Measurements from ENCODE around the gene WTAP.
"Not testable (repeated sequence)": the region's sequence is repeated elsewhere in the genome, so short reads cannot be mapped to it uniquely, and the experiment has no call there.

The WTAP gene

DNA sequence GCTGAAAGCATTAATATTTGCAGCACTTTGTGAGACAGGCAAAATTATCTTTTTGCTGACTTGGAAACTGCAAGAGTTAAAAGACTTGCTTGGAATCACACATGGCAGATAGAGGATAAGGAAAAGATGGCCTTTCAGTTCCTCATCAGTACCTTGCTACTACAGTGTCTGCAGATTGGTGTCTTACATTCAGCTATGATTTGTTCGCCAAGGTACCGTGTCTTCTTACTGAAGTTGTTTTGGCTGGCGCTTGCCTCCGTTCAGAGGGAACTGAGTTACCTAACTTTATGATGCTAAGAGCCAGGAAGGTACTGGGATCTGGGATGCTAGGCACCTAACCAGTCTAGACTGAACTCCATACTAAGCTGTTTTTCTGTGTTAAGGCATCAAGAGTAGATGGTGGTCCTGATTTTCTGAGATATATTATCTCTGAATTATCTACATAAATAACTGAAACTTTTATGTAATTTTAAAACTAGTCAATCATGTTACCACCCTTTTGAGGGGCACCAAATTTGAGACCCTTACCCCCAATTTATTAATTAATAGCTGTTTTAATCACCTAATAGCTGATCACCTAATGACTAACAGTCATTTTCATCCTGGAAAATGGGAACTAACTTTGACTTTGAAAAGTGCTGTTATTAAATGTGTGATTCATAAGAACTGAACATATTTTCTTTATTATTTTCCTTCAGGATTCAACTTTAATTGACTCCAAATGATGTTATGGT, 2.5 kb downstream of the WTAP start:
- DNase-seq = peak in 2 of 4 experiments; percentile 34 to 36

GRCh38 chr6:159730332-159730676, 3.0 kb downstream of the WTAP start:
- no peak for DNase-seq

- DNase-seq = not testable (repeated sequence)
These were observed 5.2 kb downstream of the WTAP start for GRCh38 chr6:159732550-159732949.

- DNase-seq = not testable (repeated sequence)
These were observed 6.1 kb downstream of the WTAP start for GRCh38 chr6:159733395-159733794.

DNA sequence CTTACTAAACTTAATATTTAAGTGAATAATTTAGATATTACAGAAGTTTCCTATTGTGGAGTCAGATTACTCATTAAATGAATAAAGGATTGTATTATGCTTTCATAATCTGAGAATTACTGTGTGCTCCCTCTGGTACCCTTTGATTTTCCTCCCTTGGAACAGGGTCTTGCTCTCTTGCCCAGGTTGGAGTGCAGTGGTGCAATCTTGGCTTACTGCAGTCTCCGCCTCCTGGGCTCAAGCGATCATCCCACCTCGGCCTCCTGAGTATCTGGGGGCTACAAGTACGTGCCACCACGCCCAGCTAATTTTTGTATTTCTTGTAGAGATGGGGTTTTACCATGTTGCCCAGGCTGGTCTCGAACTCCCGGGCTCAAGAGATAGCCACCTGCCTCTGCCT, 9.6 kb downstream of the WTAP start:
- no peak for DNase-seq

GRCh38 chr6:159739341-159739740, 12.0 kb downstream of the WTAP start:
- DNase-seq = peak in 2 of 4 experiments; percentile 49 to 54

- no peak for DNase-seq
These were observed 14.9 kb downstream of the WTAP start for GRCh38 chr6:159742165-159742564.

- DNase-seq = no peak
These were observed 17.8 kb downstream of the WTAP start for GRCh38 chr6:159745081-159745480.

- DNase-seq = no peak
These were observed 19.5 kb downstream of the WTAP start for GRCh38 chr6:159746759-159747158.

- not testable (repeated sequence) for DNase-seq
These were observed 20.8 kb downstream of the WTAP start for GRCh38 chr6:159748127-159748526.

- DNase-seq = no peak
These were observed 24.1 kb downstream of the WTAP start for GRCh38 chr6:159751448-159751847.

DNA sequence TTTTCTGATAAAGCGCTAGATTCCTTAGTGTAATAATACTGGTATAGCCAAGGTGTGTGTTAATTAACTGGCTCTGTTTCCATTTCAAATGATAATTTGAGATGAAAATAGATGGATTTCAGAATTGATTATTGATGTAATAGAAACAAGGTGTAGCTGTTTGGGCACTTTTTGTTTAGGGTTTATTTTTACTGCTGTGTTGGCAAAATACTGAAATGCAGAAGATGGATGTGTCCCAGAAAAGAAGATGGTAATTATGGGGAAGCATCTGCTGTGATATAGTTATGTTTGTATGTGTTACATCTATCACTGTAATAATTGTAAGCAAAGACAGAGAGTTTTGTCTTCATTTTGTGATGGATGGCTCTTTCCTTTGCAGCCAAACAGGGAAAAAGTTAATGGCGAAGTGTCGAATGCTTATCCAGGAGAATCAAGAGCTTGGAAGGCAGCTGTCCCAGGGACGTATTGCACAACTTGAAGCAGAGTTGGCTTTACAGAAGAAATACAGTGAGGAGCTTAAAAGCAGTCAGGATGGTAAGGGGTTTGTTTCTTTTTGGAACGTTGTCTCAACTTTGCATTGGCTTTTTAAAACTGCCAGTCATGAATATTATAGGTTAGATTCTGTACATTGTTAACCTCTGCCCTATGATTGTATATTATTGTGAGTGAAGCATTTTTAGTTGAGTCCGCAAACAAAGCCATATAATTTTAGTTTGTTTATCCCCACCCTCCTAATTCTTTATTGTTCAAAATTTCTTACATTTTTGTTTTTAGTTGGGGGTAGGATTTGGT, 26.0 kb downstream of the WTAP start:
- DNase-seq = no peak

GRCh38 chr6:159754401-159754800, 27.1 kb downstream of the WTAP start:
- DNase-seq = no peak

- no peak for DNase-seq
These were observed 27.9 kb downstream of the WTAP start for GRCh38 chr6:159754959-159755914.

DNA sequence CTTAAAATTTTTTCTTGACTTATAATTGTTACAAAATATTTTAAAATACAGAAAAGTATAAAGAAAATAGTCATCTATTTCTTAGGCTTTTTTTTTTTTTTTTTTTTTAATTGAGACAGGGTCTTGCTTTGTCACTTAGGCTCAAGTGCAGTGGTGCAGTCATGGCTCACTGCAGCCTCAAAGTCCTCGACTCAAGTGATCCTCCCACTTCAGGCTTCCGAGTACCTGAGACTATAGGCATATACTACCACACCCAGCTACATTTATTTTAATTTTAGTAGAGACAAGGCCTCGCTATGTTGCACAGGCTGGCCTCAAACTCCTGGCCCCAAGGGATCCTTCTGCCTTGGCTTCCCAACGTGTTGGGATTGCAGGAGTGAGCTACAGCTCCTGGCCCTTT, 29.2 kb downstream of the WTAP start:
- DNase-seq = no peak

- DNase-seq = no peak
These were observed 31.0 kb downstream of the WTAP start for GRCh38 chr6:159758031-159759001.

DNA sequence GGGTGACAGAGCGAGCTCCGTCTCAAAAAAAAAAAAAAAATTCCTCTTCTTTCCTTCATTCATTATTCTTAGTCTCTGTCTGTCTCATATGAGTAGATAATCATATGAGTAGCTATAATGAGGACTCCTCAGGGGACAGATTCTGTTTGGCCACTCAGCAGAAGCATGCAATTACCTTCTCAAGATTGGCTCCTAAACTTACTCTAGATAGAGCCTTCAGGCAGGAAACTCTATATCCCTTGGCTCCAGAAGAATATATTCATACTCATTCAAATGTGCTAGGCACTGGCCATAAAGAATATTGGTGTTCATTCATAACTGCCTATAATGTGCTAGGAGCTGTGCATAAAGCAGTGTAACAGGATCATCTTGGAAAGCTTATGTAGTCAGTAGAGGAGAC, 32.3 kb downstream of the WTAP start:
- DNase-seq = no peak

DNA sequence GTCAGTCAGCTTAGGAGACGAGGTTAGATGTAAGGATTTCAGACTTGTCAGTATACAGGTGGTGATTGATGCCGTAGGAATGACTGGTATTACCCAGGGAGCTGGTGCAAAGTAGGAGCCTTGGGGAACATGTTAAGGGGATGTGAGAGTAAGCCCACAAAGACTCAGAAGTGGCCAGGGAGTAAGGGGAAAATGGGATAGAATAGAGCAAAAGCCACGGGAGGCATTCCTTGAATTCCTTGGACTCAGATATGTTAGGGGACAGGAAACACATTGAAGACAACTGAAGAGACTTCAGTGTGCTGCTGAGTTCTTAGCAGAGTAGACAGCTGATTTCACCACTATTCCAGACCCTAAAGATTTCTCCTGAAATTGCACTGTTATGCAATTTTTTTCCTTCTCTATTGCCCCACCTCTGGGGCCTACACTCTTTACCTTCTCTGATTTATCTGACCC, 33.3 kb downstream of the WTAP start:
- DNase-seq = peak in 2 of 4 experiments; percentile 5 to 10

- peak in 2 of 4 experiments; percentile 7 to 34 for DNase-seq
These were observed 34.0 kb downstream of the WTAP start for GRCh38 chr6:159761129-159761872.

DNA sequence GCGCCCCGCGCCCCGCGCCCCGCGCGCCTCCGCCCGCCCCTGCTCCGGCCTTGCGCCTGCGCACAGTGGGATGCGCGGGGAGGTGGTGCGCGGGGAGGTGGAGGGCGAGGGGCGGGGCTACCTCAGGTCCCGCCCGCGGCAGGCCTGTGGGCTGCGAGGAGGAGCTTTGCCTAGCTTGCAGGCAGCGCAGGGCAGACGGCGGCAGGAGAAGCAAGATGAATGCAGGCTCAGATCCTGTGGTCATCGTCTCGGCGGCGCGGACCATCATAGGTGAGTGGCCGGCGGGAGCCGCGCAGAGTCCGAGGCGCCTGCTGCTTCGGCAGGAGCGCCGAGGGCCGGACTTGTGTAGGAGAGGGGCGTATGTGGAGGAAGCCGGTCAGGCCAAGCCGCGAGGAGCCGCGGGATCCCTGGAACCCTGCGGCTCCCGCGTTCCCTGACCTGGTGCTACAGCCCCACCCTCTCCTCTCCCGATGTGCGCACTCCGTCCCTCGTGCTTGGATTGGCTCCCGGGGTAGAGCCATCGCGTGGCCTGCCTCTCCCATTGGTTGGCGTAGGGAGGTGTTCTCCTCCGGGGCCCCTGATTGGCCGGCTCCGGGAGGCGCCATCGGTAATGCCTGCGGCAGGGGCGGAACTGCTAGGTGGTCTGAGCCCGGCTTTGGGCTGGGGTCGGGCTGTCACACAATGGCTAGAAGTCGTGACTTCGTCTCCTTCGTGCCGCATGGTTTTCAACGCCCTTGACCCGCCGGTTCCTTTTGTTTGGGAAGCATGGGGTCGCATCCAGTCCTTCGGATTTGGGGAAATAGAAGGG, 34.8 kb downstream of the WTAP start, which contains the start of gene ACAT2:
Gene ACAT2, plus strand, starts transcription at position 173 of the 808 bp plus-strand sequence. Its CDS starts 43 bp downstream, at position 216.
- peak; percentile 94 to 97 (median 97) for DNase-seq
